GM13977 (cell line): ENCODE measurements around the gene ATP7B.
"Not testable (repeated sequence)": the region's sequence is repeated elsewhere in the genome, so short reads cannot be mapped to it uniquely, and the experiment has no call there.

ENCODE experiments used
- DNase-seq: peaks from one replicate; pipeline ENCODE4 v3.0.0; 2012; ENCODE audit warnings: low spot score
- in situ Hi-C: fragments of 300-500 bp; cut with MboI; formaldehyde crosslinking; loops from one replicate; pipeline ENCODE4 v1.12.0; 2022; ENCODE audit warnings: low sequenced_read_pairs, low pct_unique_long_range_greater_than_20kb, mixed read lengths, inconsistent platforms; ENCODE audit not compliant: unreplicated experiment
- TF ChIP-seq, protein P1 (sequence below): IDR thresholded peaks from 2 replicates; pipeline ENCODE4 v1.5.1; 2012; ENCODE audit warnings: mild to moderate bottlenecking, control low read depth; ENCODE audit not compliant: insufficient read depth; ENCODE audit errors: extremely low read depth, missing control alignments

Gene ATP7B

DNA sequence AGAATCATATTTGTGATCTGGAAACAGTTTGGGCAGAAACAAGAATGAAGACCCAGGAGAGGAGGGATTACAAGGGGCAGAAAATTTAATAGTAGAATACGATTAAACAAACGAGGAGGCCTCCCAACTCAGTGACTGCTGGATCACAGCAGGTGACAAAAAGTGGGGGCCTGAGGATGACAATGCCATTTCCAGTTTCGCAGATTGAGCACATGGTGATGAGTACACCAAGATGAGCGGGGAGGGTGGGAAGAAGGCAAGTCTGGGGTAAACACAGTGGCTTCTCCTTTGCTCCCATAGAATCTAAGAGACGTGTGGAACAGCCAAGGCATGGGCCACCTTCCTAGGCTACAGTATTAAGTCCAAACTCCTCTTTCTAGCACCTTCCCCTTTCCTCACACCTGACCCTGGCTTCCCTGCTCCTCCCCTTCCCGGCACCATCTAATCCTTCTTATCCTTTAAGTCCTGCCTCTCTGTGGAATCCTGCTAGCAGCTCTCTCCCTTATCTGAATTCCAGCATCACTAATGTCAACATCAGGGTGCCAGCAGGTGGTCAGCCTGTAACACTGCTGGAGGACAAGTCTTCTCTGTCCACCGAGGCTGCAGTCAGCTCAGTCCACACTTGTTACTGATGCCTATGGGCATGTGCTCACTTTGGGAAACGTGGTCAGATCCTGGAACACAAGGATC lies 13.5 kb downstream of the ATP7B start:
- in situ Hi-C loops, result no loop called here
- TF ChIP-seq, protein P1, sequence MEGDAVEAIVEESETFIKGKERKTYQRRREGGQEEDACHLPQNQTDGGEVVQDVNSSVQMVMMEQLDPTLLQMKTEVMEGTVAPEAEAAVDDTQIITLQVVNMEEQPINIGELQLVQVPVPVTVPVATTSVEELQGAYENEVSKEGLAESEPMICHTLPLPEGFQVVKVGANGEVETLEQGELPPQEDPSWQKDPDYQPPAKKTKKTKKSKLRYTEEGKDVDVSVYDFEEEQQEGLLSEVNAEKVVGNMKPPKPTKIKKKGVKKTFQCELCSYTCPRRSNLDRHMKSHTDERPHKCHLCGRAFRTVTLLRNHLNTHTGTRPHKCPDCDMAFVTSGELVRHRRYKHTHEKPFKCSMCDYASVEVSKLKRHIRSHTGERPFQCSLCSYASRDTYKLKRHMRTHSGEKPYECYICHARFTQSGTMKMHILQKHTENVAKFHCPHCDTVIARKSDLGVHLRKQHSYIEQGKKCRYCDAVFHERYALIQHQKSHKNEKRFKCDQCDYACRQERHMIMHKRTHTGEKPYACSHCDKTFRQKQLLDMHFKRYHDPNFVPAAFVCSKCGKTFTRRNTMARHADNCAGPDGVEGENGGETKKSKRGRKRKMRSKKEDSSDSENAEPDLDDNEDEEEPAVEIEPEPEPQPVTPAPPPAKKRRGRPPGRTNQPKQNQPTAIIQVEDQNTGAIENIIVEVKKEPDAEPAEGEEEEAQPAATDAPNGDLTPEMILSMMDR, result no peak
- DNase-seq, result no peak

DNA sequence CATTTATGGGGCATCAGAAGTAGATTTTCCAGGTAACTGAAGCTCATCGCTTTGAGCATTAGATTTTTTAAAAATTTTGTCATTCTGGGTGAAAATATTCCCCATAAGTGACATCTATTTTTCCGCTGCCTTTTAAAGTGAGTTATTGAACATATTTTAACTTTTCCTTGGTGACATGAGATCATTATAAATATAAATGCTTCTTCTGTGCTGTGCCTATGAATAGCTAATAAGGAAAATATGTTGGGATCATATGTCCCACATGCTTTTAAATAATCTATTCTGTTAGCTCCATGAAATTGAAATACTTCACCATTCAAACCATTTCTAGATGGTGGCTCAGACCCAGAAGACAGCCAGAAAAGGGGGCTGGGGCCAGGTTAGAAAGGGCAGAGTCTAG lies 14.1 kb downstream of the ATP7B start:
- TF ChIP-seq, protein P1, result no peak
- no peak for DNase-seq
- in situ Hi-C loops, result no loop called here

DNA sequence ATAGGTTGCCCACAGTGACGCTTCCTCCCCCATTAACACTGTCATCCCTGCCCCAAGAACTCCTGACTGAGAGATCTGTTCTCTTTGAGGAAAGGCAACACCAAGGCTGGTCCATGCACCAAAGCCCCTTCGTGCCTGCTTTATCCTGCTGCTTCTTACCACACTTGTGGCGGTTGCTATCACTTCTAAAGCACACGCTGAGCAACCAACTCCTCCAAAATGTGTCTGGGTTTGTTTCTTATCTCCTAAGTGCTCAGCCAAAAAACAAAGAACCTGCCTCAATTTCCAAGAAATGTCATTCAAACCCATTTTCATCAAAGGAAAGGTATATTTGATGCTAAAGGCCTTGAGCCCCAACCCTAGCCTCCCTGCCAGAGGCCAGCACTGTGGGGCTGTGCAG lies 14.6 kb downstream of the ATP7B start:
- in situ Hi-C loops, result no loop called here
- TF ChIP-seq, protein P1, result no peak
- no peak for DNase-seq

DNA sequence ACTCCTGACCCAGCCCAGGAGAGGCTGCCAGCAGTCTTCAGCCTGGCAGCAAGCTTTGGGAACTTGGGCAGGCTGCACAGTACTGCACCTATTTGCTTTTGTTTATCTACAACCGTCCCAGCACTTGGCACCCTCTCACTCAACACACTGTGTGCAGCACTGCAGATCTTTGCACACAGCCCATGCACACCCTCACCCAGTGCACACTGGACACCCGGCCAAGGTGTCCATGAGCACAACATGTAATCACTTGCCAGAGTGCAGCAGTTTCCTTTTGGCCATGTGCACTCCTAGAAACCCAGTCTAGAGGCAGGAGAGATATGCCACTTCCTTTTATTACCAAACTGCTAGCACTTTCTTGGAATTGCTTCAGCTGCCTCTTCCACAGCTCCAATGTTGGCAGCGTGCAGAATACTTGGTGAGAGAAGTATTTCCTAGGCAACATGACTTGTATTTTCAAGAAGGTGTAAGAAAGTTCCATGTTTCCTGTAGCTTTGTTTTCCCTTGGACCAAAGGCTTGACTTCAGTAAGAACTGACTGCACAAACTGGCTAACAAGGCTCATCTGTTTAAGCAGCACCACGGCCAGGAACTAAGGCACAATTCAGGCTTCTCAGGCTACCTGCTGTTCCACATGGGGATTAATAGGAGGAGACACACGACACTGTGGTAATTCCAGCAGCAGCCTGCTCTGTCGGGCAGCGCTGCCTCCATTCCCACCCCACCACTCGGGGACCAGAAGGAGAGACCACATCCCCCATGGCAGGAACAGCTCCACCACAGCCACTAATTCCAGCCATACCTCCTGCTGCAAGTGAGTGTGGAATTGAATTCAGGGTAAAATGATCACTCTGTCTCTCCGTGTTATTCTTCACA lies 15.3 kb downstream of the ATP7B start:
- no peak for DNase-seq
- in situ Hi-C loops, result no loop called here
- TF ChIP-seq, protein P1, result no peak

DNA sequence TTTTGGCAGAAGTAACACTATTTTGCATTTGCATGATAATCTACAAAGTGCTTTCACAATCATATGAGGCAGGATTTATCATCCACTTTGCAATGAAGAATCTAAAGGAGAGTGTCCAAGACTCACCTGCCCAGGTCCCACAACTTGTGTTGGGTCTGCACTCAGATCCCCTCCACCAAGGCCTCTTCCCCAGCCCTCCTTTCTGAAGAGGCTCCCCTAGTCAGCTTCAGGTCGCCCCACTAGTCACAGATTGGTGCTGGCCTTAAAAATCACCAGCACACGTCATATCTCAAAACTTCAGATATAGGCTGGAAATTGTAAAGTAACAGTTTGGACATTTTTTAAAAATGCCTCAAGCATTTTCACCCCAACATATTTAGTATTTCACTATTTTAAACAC lies 17.5 kb downstream of the ATP7B start:
- DNase-seq, result no peak
- TF ChIP-seq, protein P1, result no peak
- in situ Hi-C loops, result no loop called here

DNA sequence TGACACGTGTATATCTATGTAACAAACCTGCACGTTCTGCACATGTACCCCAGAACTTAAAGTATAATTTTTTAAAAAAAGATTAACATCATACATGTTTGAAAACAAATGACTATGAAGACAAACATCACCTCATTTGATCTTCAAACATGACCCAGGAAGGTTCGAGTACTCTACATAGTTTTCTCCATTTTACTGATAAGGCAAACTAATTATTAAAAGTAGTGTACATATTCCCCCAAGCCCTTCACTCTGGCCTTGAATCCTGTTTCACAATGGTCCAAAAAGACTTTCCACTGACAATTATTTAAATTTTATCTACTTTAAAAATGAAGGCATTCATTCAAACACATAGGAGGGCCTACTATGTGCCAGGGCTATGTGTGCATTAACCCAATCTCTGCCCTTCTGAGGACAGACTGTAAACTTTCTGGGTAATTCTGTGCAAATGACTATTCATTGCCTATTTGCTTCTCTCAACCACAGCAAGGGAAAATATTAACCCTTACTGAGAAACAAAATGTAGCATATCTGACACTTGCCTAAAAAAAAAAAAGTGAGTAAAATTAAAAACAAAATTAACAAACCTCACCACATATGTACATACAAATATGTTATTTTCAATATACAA lies 22.1 kb downstream of the ATP7B start:
- in situ Hi-C loops, result no loop called here
- TF ChIP-seq, protein P1, result no peak
- no peak for DNase-seq

DNA sequence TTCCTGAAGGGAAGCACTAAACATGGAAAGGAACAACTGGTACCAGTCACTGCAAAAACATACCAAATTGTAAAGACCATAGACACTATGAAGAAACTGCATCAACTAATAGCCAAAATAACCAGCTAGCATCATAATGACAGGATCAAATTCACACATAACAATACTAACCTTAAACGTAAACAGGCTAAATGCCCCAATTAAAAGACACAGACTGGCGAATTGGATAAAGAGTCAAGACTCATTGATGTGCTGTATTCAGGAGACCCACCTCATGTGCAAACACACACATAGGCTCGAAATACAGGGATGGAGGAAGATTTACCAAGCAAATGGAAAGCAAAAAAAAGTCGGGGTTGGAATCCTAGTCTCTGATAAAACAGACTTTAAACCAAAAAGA lies 26.3 kb downstream of the ATP7B start:
- DNase-seq, in situ Hi-C loops: not testable (repeated sequence)

DNA sequence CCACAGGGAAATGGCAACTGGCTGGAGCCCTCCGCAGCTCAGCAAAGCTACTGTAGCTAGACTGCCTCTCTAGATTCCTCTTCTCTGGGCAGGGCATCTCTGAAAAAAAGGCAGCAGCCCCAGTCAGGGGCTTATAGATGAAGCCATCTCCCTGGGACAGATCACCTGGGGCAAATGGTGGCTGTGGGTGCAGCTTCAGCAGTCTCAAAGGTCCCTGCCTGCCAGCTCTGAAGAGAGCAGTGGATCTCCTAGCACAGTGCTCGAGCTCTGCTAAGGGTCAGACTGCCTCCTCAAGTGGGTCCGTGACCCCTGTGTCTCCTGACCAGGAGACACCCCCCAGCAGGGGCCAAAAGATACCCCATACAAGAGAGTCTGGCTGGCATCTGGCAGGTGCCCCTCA lies 28.0 kb downstream of the ATP7B start:
- in situ Hi-C loops, result not testable (repeated sequence)

More for the DNA sequence above, 28.0 kb downstream of the ATP7B start:
- DNase-seq, result not testable (repeated sequence)
